ENCODE measurements around the gene POLE. TPM values are rescaled to one million over a fixed set of nuclear protein-coding genes. Genes with fewer than 3 reads are reported as not detected.

Gene POLE
- total and polyA plus RNA-seq, 9 donors, result 21.5 to 43.2 (median 31.4) TPM

DNA sequence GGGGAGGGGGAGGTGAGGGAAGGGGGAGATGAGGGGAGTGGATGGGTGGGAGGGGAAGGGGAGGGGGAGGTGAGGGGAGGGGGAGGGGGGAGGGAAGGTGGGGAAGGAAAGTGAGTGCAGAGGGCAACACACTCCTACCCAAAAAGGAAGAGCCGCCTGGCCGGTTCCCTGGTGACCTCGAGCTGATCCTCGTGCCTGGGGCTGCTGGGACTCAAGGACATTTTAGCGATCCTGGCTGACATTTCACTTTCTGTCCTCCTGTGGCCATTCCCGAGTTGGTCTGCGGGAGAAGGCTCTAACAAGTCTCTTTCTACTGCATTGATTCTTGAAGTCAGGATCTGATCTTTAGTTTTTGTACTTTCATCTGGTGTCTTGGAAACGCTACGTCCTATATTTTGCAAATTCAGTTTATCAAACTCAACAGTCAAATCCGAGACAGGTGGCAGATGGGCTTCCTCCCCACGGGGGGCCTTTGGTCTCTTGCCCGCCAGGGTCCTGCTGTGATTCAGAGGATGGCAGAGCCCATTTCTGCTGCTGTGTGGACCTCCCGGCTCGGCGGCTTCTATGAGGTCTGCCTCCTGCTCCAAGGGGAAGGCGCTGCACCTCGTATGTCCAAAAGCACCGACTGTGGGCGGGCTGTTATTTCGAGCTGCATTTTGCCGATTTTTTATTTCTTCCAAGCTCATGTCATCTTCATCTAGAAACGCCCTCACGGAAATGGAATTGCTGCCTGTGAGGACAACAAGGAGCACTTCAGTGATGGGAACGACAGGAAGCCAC lies 42.6 kb upstream of the POLE start:
- WGBS (ENCODE audit: insufficient coverage), result 78% methylated on average over 21 of the region's 24 CpGs

DNA sequence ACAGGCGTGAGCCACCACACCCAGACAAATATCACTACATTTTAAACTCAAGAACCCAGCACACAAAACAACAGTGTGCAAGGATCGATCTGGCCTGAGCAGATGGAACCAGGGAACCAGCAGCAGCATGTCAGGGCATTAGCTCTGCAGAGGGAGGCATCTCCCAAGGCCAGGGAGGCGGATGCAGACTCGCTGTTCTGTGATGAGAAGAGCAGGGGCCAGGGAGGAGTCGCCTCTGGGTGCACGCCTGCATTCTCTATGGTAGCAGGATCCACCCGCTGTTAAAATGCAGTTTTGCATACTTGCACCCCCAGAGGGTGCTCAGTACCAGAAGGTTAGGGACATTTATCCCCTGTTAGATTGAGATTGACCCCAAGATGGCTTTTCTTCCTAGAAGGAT lies 41.4 kb upstream of the POLE start:
- DNase-seq, result no peak
- WGBS (ENCODE audit: insufficient coverage), result 92% methylated on average over 6 of the region's 7 CpGs
- Histone ChIP-seq H3K36me3 (ENCODE audit: control insufficient read depth, insufficient read depth, low read length) (peaks cover 82% of the 10 kb centered on the region), H3K9me3 (replicated peaks; ENCODE audit: control insufficient read depth, low read depth, low read length) (no peaks in the 10 kb centered on the region), H3K27ac (ENCODE audit: low read length) (no peak overlapping the region), H3K4me1 (ENCODE audit: control insufficient read depth, insufficient read depth, low read length) (peaks cover 13% of the 10 kb centered on the region), H3K27me3 (ENCODE audit: control insufficient read depth, insufficient read depth, low read length) (no peaks in the 10 kb centered on the region), H3K4me3 (ENCODE audit: low read length) (no peak overlapping the region)

More for the DNA sequence above, 42.6 kb upstream of the POLE start:
- H3K9me3 ChIP-seq (replicated peaks; ENCODE audit: control insufficient read depth, low read depth, low read length), result no peaks in the 10 kb centered on the region
- H3K27me3 ChIP-seq (ENCODE audit: control insufficient read depth, insufficient read depth, low read length), result no peaks in the 10 kb centered on the region
- DNase-seq, result no peak
- H3K36me3 ChIP-seq (ENCODE audit: control insufficient read depth, insufficient read depth, low read length), result peaks cover 82% of the 10 kb centered on the region
- no peak overlapping the region for H3K27ac ChIP-seq (ENCODE audit: low read length)
- H3K4me3 ChIP-seq (ENCODE audit: low read length), result no peak overlapping the region
- peaks cover 5% of the 10 kb centered on the region for H3K4me1 ChIP-seq (ENCODE audit: control insufficient read depth, insufficient read depth, low read length)

DNA sequence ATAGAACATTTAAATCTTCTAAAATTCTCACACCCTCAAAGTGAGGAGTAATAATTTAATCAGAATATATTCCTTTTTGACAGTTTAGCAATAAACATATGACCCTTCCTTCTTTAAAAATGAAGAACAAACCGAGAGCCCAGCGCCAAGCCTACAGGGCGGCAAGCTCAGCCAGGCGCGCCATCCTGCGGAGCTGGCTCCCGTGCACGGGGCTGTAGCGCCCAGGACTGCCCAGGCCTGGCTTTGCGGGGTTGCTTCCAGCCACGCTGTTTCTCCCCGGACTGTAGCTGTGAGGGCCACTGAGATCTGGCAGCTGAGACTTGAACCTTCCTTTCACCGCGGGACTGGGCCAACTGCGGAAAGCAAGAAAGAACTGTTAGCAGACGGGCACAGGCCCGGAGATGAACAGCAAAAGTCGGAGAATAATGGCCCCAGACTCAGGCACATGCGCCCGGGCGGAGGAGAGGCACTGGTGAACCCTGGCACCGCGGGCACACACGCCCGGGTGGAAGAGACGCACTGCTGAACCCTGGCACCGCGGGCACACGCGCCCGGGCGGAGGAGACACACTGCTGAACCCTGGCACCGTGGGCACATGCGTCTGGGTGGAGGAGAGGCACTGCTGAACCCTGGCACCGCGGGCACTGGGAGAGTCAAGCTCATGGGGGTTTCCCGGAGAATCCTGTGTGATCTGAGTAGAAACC lies 40.1 kb upstream of the POLE start:
- Histone ChIP-seq H3K4me3 (ENCODE audit: low read length) (no peak overlapping the region), H3K27ac (ENCODE audit: low read length) (no peak overlapping the region), H3K9me3 (replicated peaks; ENCODE audit: control insufficient read depth, low read depth, low read length) (no peaks in the 10 kb centered on the region), H3K27me3 (ENCODE audit: control insufficient read depth, insufficient read depth, low read length) (no peaks in the 10 kb centered on the region), H3K36me3 (ENCODE audit: control insufficient read depth, insufficient read depth, low read length) (peaks cover 80% of the 10 kb centered on the region), H3K4me1 (ENCODE audit: control insufficient read depth, insufficient read depth, low read length) (peaks cover 13% of the 10 kb centered on the region)
- 93% methylated on average over 35 of the region's 37 CpGs for WGBS (ENCODE audit: insufficient coverage)
- DNase-seq, result no peak

DNA sequence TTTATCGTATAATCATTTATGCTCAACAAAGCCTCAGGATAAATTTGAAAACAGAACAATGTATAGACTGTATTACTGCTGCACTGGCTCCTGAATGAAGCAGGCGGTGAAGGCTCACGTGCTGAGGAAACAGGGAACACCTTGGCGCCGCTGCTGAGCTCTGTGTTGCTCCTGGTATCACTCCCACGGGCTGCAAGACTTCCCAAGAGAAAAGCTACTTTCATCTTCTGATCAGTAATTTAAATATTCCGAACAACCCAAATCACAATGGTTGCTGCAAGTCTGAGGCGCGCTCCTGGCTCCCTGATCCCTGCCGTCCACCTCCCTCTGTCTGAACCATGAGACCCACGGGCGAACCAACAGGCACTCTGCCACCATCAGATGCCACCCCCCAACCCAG lies 39.2 kb upstream of the POLE start:
- no peak overlapping the region for H3K27ac ChIP-seq (ENCODE audit: low read length)
- peaks cover 76% of the 10 kb centered on the region for H3K36me3 ChIP-seq (ENCODE audit: control insufficient read depth, insufficient read depth, low read length)
- H3K27me3 ChIP-seq (ENCODE audit: control insufficient read depth, insufficient read depth, low read length), result no peaks in the 10 kb centered on the region
- peaks cover 13% of the 10 kb centered on the region for H3K4me1 ChIP-seq (ENCODE audit: control insufficient read depth, insufficient read depth, low read length)
- H3K9me3 ChIP-seq (replicated peaks; ENCODE audit: control insufficient read depth, low read depth, low read length), result no peaks in the 10 kb centered on the region
- 98% methylated on average over 11 of the region's 12 CpGs for WGBS (ENCODE audit: insufficient coverage)
- no peak overlapping the region for H3K4me3 ChIP-seq (ENCODE audit: low read length)
- DNase-seq, result no peak

GRCh38 chr12:132724506-132725241 lies 37.5 kb upstream of the POLE start:
- DNase-seq, result peak; percentile 60
- Histone ChIP-seq H3K9me3 (replicated peaks; ENCODE audit: control insufficient read depth, low read depth, low read length) (no peaks in the 10 kb centered on the region), H3K27me3 (ENCODE audit: control insufficient read depth, insufficient read depth, low read length) (no peaks in the 10 kb centered on the region), H3K27ac (ENCODE audit: low read length) (peak overlapping the region; percentile 78), H3K4me3 (ENCODE audit: low read length) (no peak overlapping the region), H3K36me3 (ENCODE audit: control insufficient read depth, insufficient read depth, low read length) (peaks cover 74% of the 10 kb centered on the region), H3K4me1 (ENCODE audit: control insufficient read depth, insufficient read depth, low read length) (peaks cover 13% of the 10 kb centered on the region)
- WGBS (ENCODE audit: insufficient coverage), result 76% methylated on average over 30 of the region's 30 CpGs

- Histone ChIP-seq H3K27me3 (ENCODE audit: control insufficient read depth, insufficient read depth, low read length) (no peaks in the 10 kb centered on the region), H3K4me3 (ENCODE audit: low read length) (no peak overlapping the region), H3K9me3 (replicated peaks; ENCODE audit: control insufficient read depth, low read depth, low read length) (no peaks in the 10 kb centered on the region), H3K36me3 (ENCODE audit: control insufficient read depth, insufficient read depth, low read length) (peaks cover 78% of the 10 kb centered on the region), H3K4me1 (ENCODE audit: control insufficient read depth, insufficient read depth, low read length) (peaks cover 13% of the 10 kb centered on the region), H3K27ac (ENCODE audit: low read length) (no peak overlapping the region)
- 83% methylated on average over 1 of the region's 2 CpGs for WGBS (ENCODE audit: insufficient coverage)
- DNase-seq, result no peak
These were observed 36.6 kb upstream of the POLE start for GRCh38 chr12:132723764-132724140.

GRCh38 chr12:132723015-132723763 lies 36.0 kb upstream of the POLE start:
- Histone ChIP-seq H3K9me3 (replicated peaks; ENCODE audit: control insufficient read depth, low read depth, low read length) (no peaks in the 10 kb centered on the region), H3K4me1 (ENCODE audit: control insufficient read depth, insufficient read depth, low read length) (peaks cover 13% of the 10 kb centered on the region), H3K27ac (ENCODE audit: low read length) (no peak overlapping the region), H3K36me3 (ENCODE audit: control insufficient read depth, insufficient read depth, low read length) (peaks cover 76% of the 10 kb centered on the region), H3K4me3 (ENCODE audit: low read length) (no peak overlapping the region), H3K27me3 (ENCODE audit: control insufficient read depth, insufficient read depth, low read length) (no peaks in the 10 kb centered on the region)
- WGBS (ENCODE audit: insufficient coverage), result 87% methylated on average over 28 of the region's 30 CpGs
- no peak for DNase-seq

DNA sequence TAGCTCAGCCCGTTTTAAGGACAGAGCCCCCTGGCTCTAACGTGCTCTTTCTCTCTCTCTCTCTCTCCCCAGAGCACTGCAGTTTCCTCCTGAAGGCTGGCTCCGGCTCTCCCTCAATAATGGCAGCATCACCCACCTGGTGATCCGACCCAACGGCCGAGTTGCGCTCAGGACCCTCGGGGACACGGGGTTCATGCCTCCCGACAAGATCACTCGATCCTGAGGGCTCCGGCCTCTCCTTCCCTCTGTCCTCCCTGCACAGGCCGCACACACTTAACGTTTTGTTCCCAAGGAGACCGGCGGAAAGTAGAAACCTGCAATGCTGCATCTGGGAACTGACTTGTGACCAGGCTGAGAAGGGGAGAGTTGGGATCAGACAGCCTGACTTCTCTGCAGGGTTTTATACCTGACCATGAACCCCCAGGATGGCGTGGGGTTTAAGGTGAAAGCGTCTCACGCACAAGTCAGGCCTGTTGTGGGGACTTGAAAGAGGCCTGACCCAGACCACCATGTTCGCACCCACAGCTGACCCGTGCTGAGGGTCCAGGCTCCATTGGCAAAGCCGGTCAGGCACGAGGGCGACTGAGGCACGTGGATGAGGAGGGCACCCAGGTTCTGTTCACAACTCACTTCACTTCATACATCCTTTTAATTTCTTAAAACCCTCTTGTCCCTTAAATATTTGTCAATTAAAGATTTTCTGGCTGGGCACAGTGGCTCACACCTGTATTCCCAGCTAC lies 33.6 kb upstream of the POLE start:
- Histone ChIP-seq H3K27me3 (ENCODE audit: control insufficient read depth, insufficient read depth, low read length) (no peaks in the 10 kb centered on the region), H3K36me3 (ENCODE audit: control insufficient read depth, insufficient read depth, low read length) (peaks cover 73% of the 10 kb centered on the region), H3K4me3 (ENCODE audit: low read length) (no peak overlapping the region), H3K9me3 (replicated peaks; ENCODE audit: control insufficient read depth, low read depth, low read length) (no peaks in the 10 kb centered on the region), H3K27ac (ENCODE audit: low read length) (no peak overlapping the region), H3K4me1 (ENCODE audit: control insufficient read depth, insufficient read depth, low read length) (peaks cover 13% of the 10 kb centered on the region)
- WGBS (ENCODE audit: insufficient coverage), result 89% methylated on average over 17 of the region's 25 CpGs
- no peak for DNase-seq

GRCh38 chr12:132719954-132720324 lies 32.8 kb upstream of the POLE start:
- DNase-seq, result no peak
- H3K9me3 ChIP-seq (replicated peaks; ENCODE audit: control insufficient read depth, low read depth, low read length), result no peaks in the 10 kb centered on the region
- H3K36me3 ChIP-seq (ENCODE audit: control insufficient read depth, insufficient read depth, low read length), result peaks cover 73% of the 10 kb centered on the region
- no peaks in the 10 kb centered on the region for H3K27me3 ChIP-seq (ENCODE audit: control insufficient read depth, insufficient read depth, low read length)
- 89% methylated on average over 12 of the region's 12 CpGs for WGBS (ENCODE audit: insufficient coverage)
- no peak overlapping the region for H3K27ac ChIP-seq (ENCODE audit: low read length)
- no peak overlapping the region for H3K4me3 ChIP-seq (ENCODE audit: low read length)
- peaks cover 10% of the 10 kb centered on the region for H3K4me1 ChIP-seq (ENCODE audit: control insufficient read depth, insufficient read depth, low read length)
